Measurements from ENCODE around the gene USP6NL.

DNA sequence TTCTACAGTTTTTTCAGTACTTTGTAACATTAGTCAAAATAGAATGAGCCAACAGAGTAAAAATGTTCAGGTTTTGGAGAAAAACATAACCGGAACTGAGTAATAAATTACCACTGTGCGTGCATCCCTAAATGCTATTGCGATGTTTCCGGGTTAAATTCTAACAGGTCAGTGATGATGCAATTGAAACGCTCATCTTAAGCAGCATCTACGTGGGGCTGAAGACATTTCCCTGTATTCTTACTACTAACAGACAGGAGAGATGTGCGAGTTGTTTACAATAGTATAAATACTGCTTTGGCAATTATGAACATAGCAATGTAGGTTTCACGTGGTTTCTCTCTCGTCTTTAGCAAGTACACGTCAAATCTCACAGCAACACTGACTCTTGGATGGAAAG lies 149.4 kb downstream of the USP6NL start:
- TF ChIP-seq, protein P1, sequence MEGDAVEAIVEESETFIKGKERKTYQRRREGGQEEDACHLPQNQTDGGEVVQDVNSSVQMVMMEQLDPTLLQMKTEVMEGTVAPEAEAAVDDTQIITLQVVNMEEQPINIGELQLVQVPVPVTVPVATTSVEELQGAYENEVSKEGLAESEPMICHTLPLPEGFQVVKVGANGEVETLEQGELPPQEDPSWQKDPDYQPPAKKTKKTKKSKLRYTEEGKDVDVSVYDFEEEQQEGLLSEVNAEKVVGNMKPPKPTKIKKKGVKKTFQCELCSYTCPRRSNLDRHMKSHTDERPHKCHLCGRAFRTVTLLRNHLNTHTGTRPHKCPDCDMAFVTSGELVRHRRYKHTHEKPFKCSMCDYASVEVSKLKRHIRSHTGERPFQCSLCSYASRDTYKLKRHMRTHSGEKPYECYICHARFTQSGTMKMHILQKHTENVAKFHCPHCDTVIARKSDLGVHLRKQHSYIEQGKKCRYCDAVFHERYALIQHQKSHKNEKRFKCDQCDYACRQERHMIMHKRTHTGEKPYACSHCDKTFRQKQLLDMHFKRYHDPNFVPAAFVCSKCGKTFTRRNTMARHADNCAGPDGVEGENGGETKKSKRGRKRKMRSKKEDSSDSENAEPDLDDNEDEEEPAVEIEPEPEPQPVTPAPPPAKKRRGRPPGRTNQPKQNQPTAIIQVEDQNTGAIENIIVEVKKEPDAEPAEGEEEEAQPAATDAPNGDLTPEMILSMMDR (optimal IDR thresholded peaks at IDR 0.05 in 1 of 3, IDR thresholded peaks at IDR 0.05 in 1 of 3, conservative IDR thresholded peaks at IDR 0.05 in 1 of 3; ENCODE audit: extremely low read depth in 1 of 3, insufficient read depth in 2 of 3, low read length in 3 of 3), result no peak
- TF ChIP-seq EZH2 (IDR thresholded peaks at IDR 0.05; ENCODE audit: low read length), result no peak
